HEK293 (cell line): Measurements from ENCODE around the gene TRIM24.
A peak's percentile ranks its signal among the peaks of the same experiment; 100 is the strongest.

Experiments
- CTCF ChIA-PET: fragments of 350-600 bp; formaldehyde crosslinking; extraction: SDS; loops from one replicate; lab custom pipeline; 2021; ENCODE audit warnings: antibody characterized with exemption; lab: Yijun Ruan, JAX
- POLR2A ChIA-PET: fragments of 300-600 bp; formaldehyde crosslinking; extraction: SDS; loops from one replicate; lab custom pipeline; 2020; ENCODE audit warnings: antibody characterized with exemption, inconsistent platforms; lab: Yijun Ruan, JAX
- H3K27ac ChIP-seq: fragments of 200-500 bp; sonication (Bioruptor generic); 2 replicates; pipeline ENCODE4 v1.5.1; 2014; ENCODE audit warnings: low read depth, low read length, control low read depth, inconsistent platforms; ENCODE audit errors: extremely low read depth
- H3K36me3 ChIP-seq, 2 experiments: fragments of 200-500 bp in 1 of 2; sonication (Bioruptor generic) in 1 of 2; 1 replicate in 1 of 2; 2 replicates in 1 of 2; pipeline ENCODE4 v1.5.1; 2014 to 2017; ENCODE audit warnings: inconsistent platforms in 2 of 2, low read length in 2 of 2; ENCODE audit not compliant: control insufficient read depth in 2 of 2, insufficient read depth in 1 of 2
- H3K4me1 ChIP-seq: fragments of 200-500 bp; sonication (Bioruptor generic); 2 replicates; pipeline ENCODE4 v1.5.1; 2014; ENCODE audit warnings: mild to moderate bottlenecking, low read length, inconsistent platforms; ENCODE audit not compliant: control insufficient read depth, insufficient read depth
- H3K4me3 ChIP-seq: 2 replicates; pipeline ENCODE4 v1.5.1; 2011; ENCODE audit warnings: low read depth, mild to moderate bottlenecking, control low read depth, low read length, moderate library complexity
- H3K9me3 ChIP-seq: fragments of 200-500 bp; sonication (Bioruptor generic); 2 replicates; pipeline ENCODE4 v1.5.1; 2014; ENCODE audit warnings: low read depth, low read length, inconsistent platforms; ENCODE audit not compliant: control insufficient read depth, insufficient read depth
- BCL11A ChIP-seq: fragments of 450-650 bp; formaldehyde crosslinking; IDR thresholded peaks from 2 replicates; pipeline ENCODE4 v1.5.1; 2016; ENCODE audit warnings: low read depth, missing biosample characterization, missing genetic modification characterization
- BCL11B ChIP-seq: fragments of 450-650 bp; formaldehyde crosslinking; IDR thresholded peaks from 2 replicates; pipeline ENCODE4 v1.5.1; 2016; ENCODE audit warnings: low read depth, missing biosample characterization, missing genetic modification characterization
- EGR2 ChIP-seq: fragments of 450-650 bp; formaldehyde crosslinking; IDR thresholded peaks from 2 replicates; pipeline ENCODE4 v1.5.1; 2016; ENCODE audit warnings: low read depth, missing biosample characterization, missing genetic modification characterization
- HIC1 ChIP-seq: fragments of 450-650 bp; formaldehyde crosslinking; IDR thresholded peaks from 2 replicates; pipeline ENCODE4 v1.5.1; 2016; ENCODE audit warnings: missing biosample characterization, missing genetic modification characterization
- KLF10 ChIP-seq: fragments of 450-650 bp; IDR thresholded peaks from 2 replicates; pipeline ENCODE4 v1.5.1; 2018; ENCODE audit warnings: missing biosample characterization, mild to moderate bottlenecking, missing genetic modification characterization
- SP2 ChIP-seq: fragments of 450-650 bp; formaldehyde crosslinking; IDR thresholded peaks from 2 replicates; pipeline ENCODE4 v1.5.1; 2016; ENCODE audit warnings: missing biosample characterization, missing genetic modification characterization
- WT1 ChIP-seq: fragments of 450-650 bp; formaldehyde crosslinking; IDR thresholded peaks from 2 replicates; pipeline ENCODE4 v1.5.1; 2016; ENCODE audit warnings: missing biosample characterization, missing genetic modification characterization
- YY1 ChIP-seq: fragments of 450-650 bp; formaldehyde crosslinking; IDR thresholded peaks from 2 replicates; pipeline ENCODE4 v1.5.1; 2018; ENCODE audit warnings: missing biosample characterization, missing genetic modification characterization
- ZBTB48 ChIP-seq: fragments of 450-650 bp; formaldehyde crosslinking; IDR thresholded peaks from 2 replicates; pipeline ENCODE4 v1.5.1; 2016; ENCODE audit warnings: missing biosample characterization, missing genetic modification characterization
- ZFHX2 ChIP-seq: fragments of 450-650 bp; formaldehyde crosslinking; conservative IDR thresholded peaks from 2 replicates; pipeline ENCODE4 v1.5.1; 2016; ENCODE audit warnings: missing biosample characterization, missing genetic modification characterization
- ZNF132 ChIP-seq: fragments of 450-650 bp; formaldehyde crosslinking; IDR thresholded peaks from 2 replicates; pipeline ENCODE4 v1.5.1; 2017; ENCODE audit warnings: missing biosample characterization, missing genetic modification characterization, borderline replicate concordance
- ZNF133 ChIP-seq: fragments of 450-650 bp; formaldehyde crosslinking; IDR thresholded peaks from 2 replicates; pipeline ENCODE4 v1.5.1; 2016; ENCODE audit warnings: missing biosample characterization, missing genetic modification characterization
- ZNF23 ChIP-seq: fragments of 450-650 bp; formaldehyde crosslinking; IDR thresholded peaks from 2 replicates; pipeline ENCODE4 v1.5.1; 2016; ENCODE audit warnings: missing biosample characterization, missing genetic modification characterization, borderline replicate concordance
- ZNF280D ChIP-seq: fragments of 450-650 bp; formaldehyde crosslinking; IDR thresholded peaks from 2 replicates; pipeline ENCODE4 v1.5.1; 2016; ENCODE audit warnings: missing biosample characterization, missing genetic modification characterization
- ZNF350 ChIP-seq: fragments of 450-650 bp; formaldehyde crosslinking; IDR thresholded peaks from 2 replicates; pipeline ENCODE4 v1.5.0; 2017; ENCODE audit warnings: missing biosample characterization, mild to moderate bottlenecking, missing genetic modification characterization
- ZNF366 ChIP-seq: fragments of 450-650 bp; formaldehyde crosslinking; conservative IDR thresholded peaks from 2 replicates; pipeline ENCODE4 v1.5.1; 2016; ENCODE audit warnings: missing biosample characterization, missing genetic modification characterization
- ZNF404 ChIP-seq: fragments of 450-650 bp; formaldehyde crosslinking; IDR thresholded peaks from 2 replicates; pipeline ENCODE4 v1.5.1; 2017; ENCODE audit warnings: missing biosample characterization, missing genetic modification characterization
- ZNF514 ChIP-seq: fragments of 450-650 bp; formaldehyde crosslinking; IDR thresholded peaks from 2 replicates; pipeline ENCODE4 v1.5.1; 2016; ENCODE audit warnings: missing biosample characterization, missing genetic modification characterization
- ZNF518A ChIP-seq: fragments of 450-650 bp; formaldehyde crosslinking; conservative IDR thresholded peaks from 2 replicates; pipeline ENCODE4 v1.5.1; 2016; ENCODE audit warnings: low read depth, missing biosample characterization, missing genetic modification characterization
- ZNF558 ChIP-seq: fragments of 450-650 bp; formaldehyde crosslinking; IDR thresholded peaks from 2 replicates; pipeline ENCODE4 v1.5.1; 2016; ENCODE audit warnings: missing biosample characterization, missing genetic modification characterization
- ZNF580 ChIP-seq: fragments of 450-650 bp; formaldehyde crosslinking; IDR thresholded peaks from 2 replicates; pipeline ENCODE4 v1.5.1; 2016; ENCODE audit warnings: missing biosample characterization, missing genetic modification characterization
- ZNF639 ChIP-seq: fragments of 450-650 bp; formaldehyde crosslinking; IDR thresholded peaks from 2 replicates; pipeline ENCODE4 v1.5.1; 2016; ENCODE audit warnings: missing biosample characterization, missing genetic modification characterization
- ZNF677 ChIP-seq: fragments of 450-650 bp; IDR thresholded peaks from 2 replicates; pipeline ENCODE4 v1.5.0; 2018; ENCODE audit warnings: missing biosample characterization, mild to moderate bottlenecking, missing genetic modification characterization, moderate library complexity
- ZNF791 ChIP-seq: fragments of 450-650 bp; formaldehyde crosslinking; IDR thresholded peaks from 2 replicates; pipeline ENCODE4 v1.5.1; 2016; ENCODE audit warnings: missing biosample characterization, missing genetic modification characterization

Gene TRIM24

GRCh38 chr7:138630059-138630610 lies 170.1 kb downstream of the TRIM24 start:
- no peak overlapping the region for H3K27ac ChIP-seq
- no peak overlapping the region for H3K4me3 ChIP-seq
- CTCF ChIA-PET, result no interaction called here
- H3K36me3 ChIP-seq, result no peaks in the 10 kb centered on the region
- TF ChIP-seq BCL11B (tag by site-specific recombination) (no peak), ZNF558 (no peak), ZNF580 (tag by site-specific recombination) (no peak), KLF10 (tag by site-specific recombination) (no peak), ZNF366 (tag by site-specific recombination) (no peak), WT1 (tag by site-specific recombination) (no peak), HIC1 (tag by site-specific recombination) (no peak), ZNF23 (tag by site-specific recombination) (no peak), ZNF133 (tag by site-specific recombination) (no peak), ZNF518A (tag by site-specific recombination) (no peak), ZNF677 (tag by site-specific recombination) (no peak), ZNF791 (tag by site-specific recombination) (no peak)
- TF ChIP-seq, all 188 proteins: peak for 0
- POLR2A ChIA-PET, result interaction anchor here (0.6 kb wide), 1 partner anchor 1532 kb away, joined by 4 read pairs; no protein-coding TSS in a partner anchor
- Histone ChIP-seq H3K9me3 (no peaks in the 10 kb centered on the region), H3K4me1 (no peaks in the 10 kb centered on the region)

GRCh38 chr7:138632384-138632783 lies 172.3 kb downstream of the TRIM24 start:
- ChIA-PET CTCF (interaction anchor here (0.5 to 0.7 kb wide), 2 partner anchors 8 to 203 kb away, joined by 3 to 4 read pairs; no protein-coding TSS in a partner anchor), POLR2A (no interaction called here)
- no peaks in the 10 kb centered on the region for H3K36me3 ChIP-seq
- H3K27ac ChIP-seq, result no peak overlapping the region
- H3K9me3 ChIP-seq, result no peaks in the 10 kb centered on the region
- H3K4me3 ChIP-seq, result no peak overlapping the region
- H3K4me1 ChIP-seq, result no peaks in the 10 kb centered on the region
- TF ChIP-seq ZNF366 (tag by site-specific recombination) (no peak), YY1 (no peak), ZNF404 (no peak), ZNF350 (no peak), BCL11A (tag by site-specific recombination) (no peak), ZNF132 (tag by site-specific recombination) (no peak), ZNF639 (tag by site-specific recombination) (no peak), ZNF280D (tag by site-specific recombination) (no peak), ZFHX2 (tag by site-specific recombination) (peak; percentile 30; the same call in 1 of the 2 replicates), EGR2 (tag by site-specific recombination) (peak; percentile 69; the same call in 1 of the 2 replicates), SP2 (tag by site-specific recombination) (no peak), ZNF514 (tag by site-specific recombination) (0 out of 2 replicates have a peak, but pooled peaks have one; percentile 38), ZBTB48 (tag by site-specific recombination) (no peak)
